ENCODE results near the gene TMCO5A.
"Not testable (repeated sequence)": the region's sequence is repeated elsewhere in the genome, so short reads cannot be mapped to it uniquely, and the experiment has no call there.

TMCO5A gene

GRCh38 chr15:37934340-37934739, at the start of gene TMCO5A:
TSS of gene TMCO5A (plus strand) at chr15:37934640. CDS start at chr15:37936324, 1,684 bp downstream.
- DNase-seq, result no peak

- DNase-seq, result no peak
Observed at GRCh38 chr15:37885651-37886050, 48.8 kb upstream of the TMCO5A start.

DNA sequence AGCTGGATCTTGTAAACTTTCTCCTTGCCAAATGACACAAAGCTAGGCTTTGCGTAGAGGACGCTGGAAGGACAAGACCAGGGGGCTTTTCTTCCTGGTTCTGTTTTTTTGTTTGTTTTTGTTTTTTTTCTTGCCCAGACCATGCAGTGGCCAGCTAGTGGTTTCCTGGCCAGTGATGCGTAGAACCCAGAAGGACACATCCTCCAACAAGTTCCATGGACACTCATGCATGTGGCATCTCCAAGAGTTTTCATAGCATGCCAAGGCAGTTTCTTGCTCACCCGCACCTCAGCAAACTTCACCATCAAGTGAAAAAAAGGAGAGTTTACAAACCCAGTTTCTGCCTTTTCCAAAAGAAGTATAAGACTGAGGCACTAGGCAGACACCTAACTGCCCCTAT, 46.1 kb upstream of the TMCO5A start:
- no peak for DNase-seq

- no peak for DNase-seq
Observed at GRCh38 chr15:37891766-37892368, 42.6 kb upstream of the TMCO5A start.

GRCh38 chr15:37893309-37893708, 41.1 kb upstream of the TMCO5A start:
- no peak for DNase-seq

DNA sequence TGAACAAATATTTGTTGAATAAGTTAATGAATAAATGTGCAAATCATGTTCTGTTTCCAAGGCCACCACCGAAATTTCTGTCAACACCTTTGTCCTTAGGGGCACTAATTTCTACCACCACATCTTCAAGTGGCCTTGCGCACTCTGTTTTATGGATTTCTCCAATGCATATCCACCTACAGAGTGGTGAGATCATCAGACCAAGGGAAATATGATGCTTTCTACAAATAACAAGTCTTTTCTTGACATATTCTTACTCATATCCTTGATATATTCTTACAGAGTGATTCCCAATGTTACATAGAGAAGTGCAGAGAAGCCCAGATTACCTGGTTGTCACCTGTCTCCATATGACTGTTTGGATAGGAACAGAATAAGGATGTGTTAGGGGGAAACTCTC, 36.1 kb upstream of the TMCO5A start:
- DNase-seq, result no peak

DNA sequence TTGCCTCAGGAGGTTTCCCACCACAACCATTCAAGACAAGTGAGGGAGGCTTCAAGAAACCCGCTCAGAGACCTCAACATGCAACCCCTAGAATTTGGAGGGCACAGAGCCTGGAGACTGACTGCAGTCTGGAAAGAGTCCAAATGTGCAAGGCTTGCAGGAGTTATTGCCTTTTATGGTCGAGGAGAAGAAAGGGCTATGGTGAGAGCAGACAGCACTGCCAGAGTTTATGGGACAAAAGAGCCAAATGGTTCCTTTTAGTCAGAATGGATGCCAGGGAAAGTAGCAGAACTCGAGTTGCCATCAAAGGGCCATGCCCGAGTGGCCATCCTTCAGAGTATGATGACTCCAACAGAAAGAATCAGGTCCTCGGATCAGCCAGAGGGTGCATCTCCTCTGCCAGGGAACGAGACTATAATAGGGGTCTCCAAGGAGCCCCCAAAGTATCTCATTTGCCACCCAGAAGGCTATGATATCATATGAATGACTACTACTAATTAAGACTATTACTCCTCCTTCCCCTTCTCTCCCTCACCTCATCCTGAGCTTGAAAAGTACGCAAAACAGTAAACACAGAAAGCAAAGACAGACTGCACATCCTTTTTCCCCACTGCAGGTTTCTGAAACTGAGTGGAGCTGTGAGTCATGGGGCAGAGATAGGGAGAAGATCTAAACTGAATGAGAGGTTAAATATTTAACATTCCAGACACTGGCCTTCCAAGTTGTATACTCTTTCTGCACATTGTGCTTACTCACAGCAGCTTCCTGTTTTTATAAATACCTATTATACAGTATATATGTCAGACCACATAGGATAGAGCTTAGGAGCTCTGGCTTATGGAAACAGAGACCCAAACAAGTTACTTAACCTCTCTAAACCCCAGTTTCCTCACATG, 33.9 kb upstream of the TMCO5A start:
- no peak for DNase-seq

DNA sequence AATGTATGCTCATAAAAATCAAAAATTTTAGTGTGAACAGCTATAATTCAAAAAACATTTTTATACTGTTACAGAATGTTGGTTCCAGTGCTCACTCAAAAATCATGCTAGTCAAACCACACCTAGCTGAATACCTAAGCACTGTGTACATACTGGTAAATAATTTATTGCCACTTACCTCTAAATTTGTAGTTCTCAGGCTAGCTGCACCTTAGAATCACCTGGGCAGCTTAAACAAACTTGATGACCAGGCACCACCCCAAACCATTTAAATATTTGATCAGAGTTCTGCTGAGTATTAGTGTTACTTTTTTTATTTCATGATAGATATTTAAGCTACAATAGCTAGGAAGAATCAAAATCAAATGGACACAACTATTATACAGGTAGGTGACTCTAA, 32.3 kb upstream of the TMCO5A start:
- DNase-seq, result no peak

GRCh38 chr15:37903919-37904625, 30.4 kb upstream of the TMCO5A start:
- DNase-seq, result no peak

DNA sequence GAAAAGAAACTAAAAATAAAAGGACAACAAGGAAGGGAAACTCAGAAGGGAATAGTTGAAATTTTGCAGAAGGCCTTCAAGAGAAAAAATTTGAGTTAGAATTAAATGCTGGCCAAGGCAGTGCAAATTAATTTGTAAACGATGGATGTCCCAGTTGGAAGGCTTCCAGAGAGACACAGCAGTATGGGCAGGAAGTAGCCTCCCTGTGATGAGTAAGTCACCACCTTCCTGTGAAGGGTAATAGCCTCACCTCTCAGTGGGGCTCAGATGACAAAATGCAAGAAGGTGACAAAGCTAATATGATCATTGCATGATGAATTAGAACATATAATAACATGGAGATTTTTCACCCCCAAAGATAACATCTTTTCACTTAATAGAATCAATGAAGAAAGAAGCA, 27.3 kb upstream of the TMCO5A start:
- DNase-seq, result no peak

DNA sequence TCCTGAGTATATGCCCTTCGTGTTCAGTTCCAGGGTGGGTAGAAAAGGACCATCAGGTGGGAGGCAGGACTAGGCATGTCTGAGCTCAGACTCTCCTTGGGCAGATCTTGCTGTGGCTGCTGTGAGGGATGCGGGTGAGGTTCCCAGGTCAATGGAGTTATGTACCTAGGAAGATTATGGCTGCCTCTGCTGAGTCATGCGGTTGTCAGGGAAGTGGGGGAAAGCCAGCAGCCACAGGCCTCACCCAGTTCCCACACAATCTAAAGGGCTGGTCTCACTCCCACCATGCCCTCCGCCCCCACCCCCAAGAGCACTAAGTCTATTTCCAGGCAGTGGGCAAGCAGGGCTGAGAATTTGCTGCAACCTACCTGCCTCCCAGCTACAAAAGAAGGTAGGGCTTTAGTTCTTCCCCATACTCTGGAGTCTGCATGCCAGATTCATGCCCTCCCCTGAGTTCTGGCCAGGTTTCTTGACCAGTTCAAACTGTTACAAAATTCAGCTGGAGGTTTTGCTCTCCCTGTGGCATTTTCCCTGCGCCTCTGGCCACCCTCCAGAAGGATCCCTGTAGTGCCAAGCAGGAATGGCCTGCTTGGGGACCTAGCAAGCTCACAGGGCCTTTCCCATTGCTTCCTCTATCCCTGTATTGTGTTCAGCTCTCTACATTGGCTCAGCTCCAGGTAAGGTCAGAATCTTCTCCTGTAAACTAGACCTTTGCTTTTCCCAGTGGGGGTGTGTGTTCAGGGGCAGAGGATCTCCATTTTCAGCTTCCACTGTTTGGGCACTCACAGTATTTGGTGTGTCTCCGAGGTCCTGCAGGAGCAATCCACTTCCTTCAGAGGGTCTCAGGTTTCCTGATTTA, 12.7 kb upstream of the TMCO5A start:
- no peak for DNase-seq

DNA sequence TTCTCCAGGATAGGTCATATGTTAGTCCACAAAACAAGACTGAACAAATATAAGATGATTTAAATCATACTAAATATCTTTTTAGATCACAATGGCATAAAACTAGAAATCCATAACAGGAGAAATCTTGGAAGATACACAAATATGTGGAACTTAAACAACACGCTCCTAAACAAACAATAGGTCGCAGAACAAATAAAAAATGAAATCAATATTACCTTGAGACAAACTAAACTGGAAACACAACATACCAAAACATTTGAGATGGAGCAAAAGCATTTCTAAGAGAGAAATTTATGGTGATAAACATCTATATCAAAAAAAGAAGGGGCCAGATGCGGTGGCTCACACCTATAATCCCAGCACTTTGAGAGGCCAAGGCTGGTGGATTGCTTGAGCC, 8.3 kb upstream of the TMCO5A start:
- no peak for DNase-seq

- no peak for DNase-seq
Observed at GRCh38 chr15:37929238-37929637, 5.2 kb upstream of the TMCO5A start.

GRCh38 chr15:37931321-37931720, 3.1 kb upstream of the TMCO5A start:
- DNase-seq, result no peak

DNA sequence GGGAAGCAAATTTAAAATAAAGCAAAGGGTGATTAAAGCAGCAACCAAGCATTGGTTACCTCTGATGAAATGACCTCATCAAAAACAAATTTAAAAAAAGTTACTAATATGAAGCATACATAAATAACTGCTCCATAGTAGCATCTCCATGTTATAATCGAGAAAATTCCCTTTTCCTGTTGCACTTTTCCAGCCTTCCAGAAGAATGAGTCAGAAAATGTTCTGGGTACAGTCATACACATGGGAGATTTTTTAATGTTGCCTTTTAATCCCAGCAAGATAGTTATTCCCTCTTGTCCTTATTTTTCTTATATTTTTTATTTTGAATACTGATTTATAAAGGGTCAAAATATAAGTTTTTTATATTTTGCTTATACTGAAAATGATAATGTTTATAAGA, 2.6 kb upstream of the TMCO5A start:
- DNase-seq, result no peak

- DNase-seq, result no peak
Observed at GRCh38 chr15:37932549-37932948, 1.9 kb upstream of the TMCO5A start.

DNA sequence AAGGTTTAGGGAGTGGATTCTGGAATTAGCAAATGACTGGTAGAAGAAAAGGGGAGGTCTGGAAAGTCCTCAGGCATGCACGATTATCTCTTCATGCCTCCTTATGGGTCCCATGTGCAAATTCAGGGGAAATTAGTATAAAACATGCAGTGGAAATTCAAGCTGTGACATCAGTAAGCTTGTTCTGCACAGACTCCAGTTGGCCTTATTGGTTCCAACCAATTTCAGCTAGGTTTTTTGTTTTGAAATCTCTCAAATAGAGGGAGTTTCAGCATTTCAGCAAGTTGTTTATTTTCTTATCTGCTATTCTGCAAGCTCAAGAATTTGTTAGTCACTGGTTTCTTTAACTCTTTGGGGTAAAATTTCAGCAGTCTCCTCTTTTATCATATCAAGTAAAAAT, 774 bp upstream of the TMCO5A start:
- DNase-seq, result no peak

DNA sequence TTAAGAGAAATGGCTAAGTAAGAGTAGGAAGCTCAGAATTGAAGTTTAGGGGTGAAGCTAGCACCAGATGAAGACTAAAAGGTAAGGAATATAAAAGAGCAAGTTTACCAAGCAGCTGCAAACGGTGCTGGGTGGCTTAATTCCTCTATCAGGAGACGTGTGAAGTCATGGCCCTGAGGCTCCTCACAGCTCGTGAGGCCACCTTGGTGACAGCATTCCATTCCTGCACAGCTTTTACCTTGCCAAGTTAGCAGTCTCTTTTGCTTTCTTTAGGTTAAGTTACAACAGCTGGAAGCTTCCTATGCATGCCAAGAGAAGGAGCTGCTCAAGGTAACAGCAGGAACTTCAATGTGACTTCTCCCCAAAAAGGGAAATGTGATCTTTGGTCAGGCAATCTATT, 6.4 kb downstream of the TMCO5A start:
- no peak for DNase-seq

GRCh38 chr15:37941779-37942178, 7.3 kb downstream of the TMCO5A start:
- DNase-seq, result no peak

GRCh38 chr15:37951999-37952398, 17.6 kb downstream of the TMCO5A start:
- no peak for DNase-seq

DNA sequence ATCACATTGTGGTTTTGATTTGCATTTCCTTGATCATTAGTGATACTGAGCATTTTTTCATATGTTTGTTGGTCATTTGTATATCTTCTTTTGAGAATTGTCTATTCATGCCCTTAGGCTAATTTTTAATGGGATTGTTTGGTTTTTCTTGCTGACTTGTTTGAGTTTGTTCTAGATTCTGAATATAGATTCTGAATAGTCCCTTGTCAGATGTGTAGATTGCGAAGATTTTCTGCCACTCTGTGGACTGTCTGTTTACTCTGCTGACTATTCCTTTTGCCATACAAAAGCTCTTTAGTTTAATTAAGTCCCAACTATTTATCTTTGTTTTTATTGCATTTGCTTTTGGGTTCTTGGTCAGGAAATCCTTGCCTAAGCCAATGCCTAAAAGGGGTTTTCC, 26.3 kb downstream of the TMCO5A start:
- DNase-seq, result not testable (repeated sequence)

GRCh38 chr15:37967788-37968187, 33.3 kb downstream of the TMCO5A start:
- DNase-seq, result no peak

- DNase-seq, result no peak
Observed at GRCh38 chr15:37973856-37974255, 39.4 kb downstream of the TMCO5A start.

Data from 8988T (cell line).